NCI-H524 treated with DMSO at 0.1 percent for 48 hours (cell line): ENCODE results near the gene ZBTB46.
"Not testable (repeated sequence)": the region's sequence is repeated elsewhere in the genome, so short reads cannot be mapped to it uniquely, and the experiment has no call there.

Source experiments
- DNase-seq: peaks from one replicate; lab custom pipeline; 2025; lab: John Stamatoyannopoulos, UW

ZBTB46 gene

DNA sequence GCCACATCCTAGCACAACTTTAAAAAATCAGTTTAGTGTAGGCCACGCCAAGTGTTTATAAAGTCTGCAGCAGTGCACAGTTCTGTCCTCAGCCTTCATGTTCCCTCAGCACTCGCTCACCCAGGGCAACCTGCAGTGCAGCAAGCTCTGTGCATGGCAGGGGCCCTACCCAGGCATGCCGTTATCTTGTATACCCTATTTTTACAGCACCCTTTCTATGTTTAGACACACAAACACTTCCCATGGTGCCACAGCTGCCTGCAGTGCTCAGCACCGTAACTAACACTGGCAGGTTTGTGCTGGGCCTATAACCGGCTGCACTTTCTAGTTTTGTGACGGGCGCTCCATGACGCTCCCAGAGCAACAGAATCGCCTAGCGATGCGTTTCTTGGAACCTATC lies 43.8 kb downstream of the ZBTB46 start:
- DNase-seq = no peak

DNA sequence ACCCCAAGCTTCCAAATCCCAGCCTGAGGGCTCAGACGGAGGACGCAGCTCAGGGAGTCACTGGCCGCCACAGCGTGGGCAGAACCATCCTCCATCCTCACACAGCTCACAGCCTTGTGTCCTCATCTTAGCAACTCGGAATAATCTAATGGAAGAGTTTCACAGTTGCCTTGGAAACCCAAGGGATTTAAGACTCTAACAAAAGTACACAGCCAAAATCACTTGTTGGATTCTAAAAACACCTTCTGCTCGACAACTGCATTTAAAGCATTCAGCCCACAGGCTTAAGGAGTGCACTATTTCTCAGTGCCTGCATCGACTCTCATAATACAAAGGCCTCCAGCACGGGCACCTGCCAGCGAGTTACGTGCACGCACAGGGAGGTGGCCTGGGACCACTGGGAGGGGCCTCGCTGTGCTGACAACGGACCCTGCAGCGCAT lies 45.4 kb downstream of the ZBTB46 start:
- no peak for DNase-seq

GRCh38 chr20:63783970-63784369 lies 47.1 kb downstream of the ZBTB46 start:
- no peak for DNase-seq

DNA sequence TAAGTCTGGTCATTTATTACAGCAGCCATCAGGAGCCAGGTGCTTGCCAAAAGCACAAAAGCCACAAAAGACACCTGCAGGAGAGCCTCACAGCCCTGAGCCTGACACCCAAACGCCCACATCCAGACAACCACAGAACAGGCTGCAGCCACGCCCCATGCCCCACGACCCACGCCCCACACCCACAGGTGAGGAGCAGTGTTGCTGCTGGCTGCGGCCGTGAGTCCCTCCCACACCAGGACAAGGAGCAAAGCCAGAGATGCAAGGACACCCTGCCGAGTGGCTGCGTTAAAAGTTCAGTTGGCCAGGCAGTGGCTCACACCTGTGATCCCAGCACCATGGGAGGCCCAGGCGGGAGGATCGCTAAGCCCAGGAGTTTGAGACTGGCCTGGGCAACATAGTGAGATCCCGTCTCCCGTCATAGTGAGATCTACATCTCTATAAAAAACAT lies 48.5 kb downstream of the ZBTB46 start:
- DNase-seq = no peak

DNA sequence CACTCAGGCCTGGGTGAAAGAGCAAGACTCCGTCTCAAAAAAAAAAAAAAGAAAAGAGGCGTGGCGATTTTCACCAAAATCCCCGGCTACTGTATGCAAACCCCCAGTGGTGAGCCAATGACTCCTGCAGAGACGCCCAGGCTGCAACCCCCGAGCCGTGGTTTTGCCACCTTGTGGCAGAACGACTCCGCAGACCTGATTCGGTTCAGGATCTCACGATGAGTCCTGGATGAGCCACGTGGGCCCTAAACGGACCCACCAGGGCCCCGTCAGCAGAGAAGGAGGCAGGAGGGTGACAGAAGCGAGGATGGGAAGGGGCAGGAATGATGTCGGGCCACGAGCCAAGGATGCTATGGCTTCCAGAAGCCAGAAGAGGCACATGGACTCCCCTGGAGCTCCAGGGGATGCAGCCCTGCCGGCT lies 49.0 kb downstream of the ZBTB46 start:
- DNase-seq = no peak

GRCh38 chr20:63781181-63781580 lies 49.9 kb downstream of the ZBTB46 start:
- DNase-seq = no peak

DNA sequence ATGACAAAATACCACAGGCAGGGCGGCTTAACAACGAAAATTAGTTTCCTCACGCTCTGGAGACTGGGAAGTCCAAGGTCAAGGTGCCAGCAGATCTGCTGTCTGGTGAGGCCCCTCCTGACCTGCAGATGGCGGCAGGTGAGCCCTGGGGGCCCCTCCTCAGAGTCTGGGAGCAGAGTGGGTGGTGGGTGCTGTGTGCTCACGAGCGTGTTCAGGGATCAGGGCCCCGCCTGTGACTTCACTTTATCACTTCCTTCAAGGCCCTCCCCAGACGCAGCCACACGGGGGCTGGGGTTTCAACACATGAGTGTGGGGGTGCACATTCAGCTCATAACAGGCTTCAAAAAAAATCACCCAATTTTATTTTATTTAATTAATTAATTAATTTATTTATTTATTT lies 52.2 kb downstream of the ZBTB46 start:
- no peak for DNase-seq

- no peak for DNase-seq
Measured at GRCh38 chr20:63778034-63778752, 52.9 kb downstream of the ZBTB46 start.

GRCh38 chr20:63777614-63778013 lies 53.5 kb downstream of the ZBTB46 start:
- no peak for DNase-seq

DNA sequence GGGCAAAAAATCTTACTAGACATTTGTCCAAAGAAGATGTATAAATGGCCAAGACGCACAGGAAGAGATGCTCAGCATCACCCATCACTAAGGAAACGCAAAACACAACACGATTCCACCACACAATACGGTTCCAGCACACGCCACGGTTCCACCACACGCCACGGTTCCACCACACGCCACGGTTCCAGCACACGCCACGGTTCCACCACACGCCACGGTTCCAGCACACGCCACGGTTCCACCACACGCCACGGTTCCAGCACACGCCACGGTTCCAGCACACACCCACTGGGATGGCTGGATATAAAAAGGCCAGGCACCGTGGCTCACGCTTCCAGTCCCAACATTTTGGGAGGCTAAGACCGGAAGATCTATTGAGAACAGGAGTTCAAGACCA lies 54.2 kb downstream of the ZBTB46 start:
- not testable (repeated sequence) for DNase-seq

- no peak for DNase-seq
Measured at GRCh38 chr20:63775096-63775978, 55.7 kb downstream of the ZBTB46 start.

DNA sequence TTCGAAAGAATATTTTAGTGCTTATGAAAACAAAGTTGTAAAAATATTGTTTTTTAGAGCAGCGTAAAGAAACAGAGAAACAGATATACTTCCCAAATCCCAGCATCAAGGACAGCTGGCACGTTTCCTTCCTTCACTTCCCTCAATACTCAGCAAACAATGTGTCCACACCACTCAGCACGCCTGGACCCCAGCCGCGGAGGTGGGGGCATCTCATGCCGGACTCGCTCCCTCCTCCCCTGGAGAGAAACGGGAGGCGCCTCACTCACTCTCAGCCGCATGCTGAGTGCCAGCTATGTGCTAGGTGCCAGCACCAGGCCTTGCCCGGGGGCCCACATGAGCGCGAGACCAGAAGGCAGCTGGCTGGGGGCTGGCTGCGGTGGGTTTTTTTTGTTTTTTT lies 56.8 kb downstream of the ZBTB46 start:
- DNase-seq = no peak

- no peak for DNase-seq
Measured at GRCh38 chr20:63773571-63774241, 57.4 kb downstream of the ZBTB46 start.

DNA sequence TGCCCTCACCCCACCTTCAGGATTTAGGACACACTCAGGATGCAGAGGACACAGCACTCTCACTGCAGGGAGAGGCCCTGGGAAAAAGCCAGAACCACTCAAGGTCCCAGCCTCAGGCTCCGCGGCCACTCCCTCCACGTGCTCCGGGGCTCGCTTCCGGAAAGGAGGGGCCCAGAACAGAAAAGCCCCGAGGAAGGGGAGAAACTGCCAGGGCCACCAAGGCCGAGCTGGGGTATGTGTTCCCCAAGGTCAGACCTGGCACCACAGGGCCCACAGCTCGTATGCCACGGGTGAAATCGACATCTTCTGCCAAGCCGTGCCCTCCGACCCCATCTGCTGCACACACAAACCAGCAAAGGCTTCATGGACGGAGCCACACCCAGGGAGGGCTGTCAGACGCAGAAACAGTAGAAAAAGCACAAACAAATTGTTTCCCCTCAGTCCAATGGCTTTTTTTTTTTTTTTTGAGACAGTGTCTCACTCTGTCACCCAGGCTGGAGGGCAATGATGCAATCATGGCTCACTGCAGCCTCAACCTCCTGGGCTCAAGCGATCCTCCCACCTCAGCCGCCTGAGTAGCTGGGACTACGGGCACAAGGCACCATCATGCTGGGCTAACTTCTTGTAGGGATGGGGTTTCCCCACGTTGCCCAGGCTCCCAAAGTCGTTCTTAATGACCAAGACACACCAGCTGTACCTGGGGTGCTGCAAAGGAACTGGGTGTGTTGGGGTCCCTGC lies 58.1 kb downstream of the ZBTB46 start:
- DNase-seq = no peak

- DNase-seq = no peak
Measured at GRCh38 chr20:63771046-63771707, 59.9 kb downstream of the ZBTB46 start.

DNA sequence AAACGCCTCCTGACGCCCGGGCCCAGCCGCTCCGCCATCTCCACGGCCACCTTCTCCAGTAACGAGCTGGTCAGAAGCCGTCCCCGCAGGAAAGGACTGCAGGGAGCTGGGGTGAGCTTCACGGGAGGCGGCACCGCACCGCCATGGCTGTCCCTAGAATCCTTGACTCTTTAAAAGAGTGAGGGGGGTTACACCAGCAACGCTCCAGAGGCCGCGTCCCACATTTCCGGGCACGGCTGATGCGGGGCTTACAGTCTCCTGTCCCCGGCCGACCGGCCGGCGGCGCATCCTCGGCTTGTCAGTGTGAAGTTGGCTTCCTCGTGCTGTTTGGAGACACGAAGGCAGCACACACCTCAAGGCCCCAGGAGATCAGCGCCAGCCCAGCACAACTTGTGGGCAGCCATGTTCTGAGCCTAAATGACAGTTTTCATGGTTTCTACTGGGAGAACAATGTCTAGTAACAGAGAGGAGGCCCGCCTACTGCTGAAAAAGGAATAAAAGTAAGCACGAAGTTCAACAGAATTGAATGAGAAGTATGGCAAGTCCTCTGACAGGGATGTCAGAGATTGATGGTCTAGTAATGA lies 61.1 kb downstream of the ZBTB46 start:
- DNase-seq = no peak

DNA sequence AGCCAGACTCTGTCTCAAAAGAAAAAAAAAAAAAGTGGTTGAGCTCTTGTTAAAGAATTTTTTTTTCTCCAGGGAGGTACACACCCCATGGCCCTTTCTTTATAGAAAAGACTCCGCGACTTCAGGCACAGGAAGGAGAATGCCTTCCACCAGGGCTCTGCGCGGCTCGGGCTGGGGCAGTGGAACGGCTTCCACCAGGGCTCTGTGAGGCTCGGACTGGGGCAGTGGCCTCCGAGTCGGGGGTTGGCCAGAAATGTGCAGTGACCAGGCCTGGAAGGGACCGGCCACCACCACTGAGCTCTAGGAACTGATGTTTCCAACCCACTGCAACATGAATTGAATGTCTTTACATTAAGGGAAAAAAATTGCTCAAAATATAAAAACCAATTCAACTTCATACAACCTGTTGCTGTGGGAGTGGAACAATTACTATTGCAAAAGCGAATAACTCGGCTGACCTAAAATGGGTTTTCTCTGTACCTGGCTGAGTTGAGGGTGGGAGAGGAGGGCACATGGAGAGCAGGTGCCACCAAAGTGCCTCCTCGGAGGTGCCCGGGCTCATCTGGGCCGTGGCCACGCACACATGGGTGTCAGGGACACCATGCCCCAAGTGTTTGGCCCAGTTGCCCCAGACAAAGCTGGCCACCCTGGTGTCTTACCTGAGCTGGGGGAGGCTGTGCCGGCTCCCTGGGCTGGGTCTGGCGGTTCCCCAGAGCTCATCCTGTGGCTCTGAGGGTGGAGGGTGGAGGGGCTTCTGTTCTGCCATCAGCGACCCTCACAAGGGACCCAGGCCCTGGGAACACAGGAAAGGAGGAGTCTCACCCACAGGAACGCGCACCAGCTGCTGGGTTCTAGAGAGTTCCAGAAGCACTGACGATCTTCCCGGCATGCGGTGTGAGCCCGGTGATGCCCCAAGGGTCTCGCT lies 62.2 kb downstream of the ZBTB46 start:
- DNase-seq = no peak

DNA sequence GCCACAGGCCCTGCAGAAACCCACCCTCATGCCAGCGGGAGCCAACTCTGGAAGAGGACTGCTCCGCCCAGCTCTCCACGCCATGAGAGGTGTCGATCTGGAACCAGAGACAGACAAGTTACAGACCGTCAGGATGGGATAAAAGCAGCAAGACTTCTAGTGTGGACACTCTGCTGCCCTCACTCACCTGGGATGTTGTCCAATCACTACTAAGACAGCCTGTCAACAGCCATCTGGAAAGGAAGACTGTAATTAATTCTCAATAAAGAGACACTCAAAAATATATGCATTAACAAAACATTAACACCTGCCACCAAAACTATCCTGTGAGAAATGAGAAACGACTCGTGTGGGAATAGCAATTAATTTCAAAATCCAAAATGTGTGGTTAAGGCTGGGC lies 63.2 kb downstream of the ZBTB46 start:
- DNase-seq = peak; percentile 12

GRCh38 chr20:63767456-63767855 lies 63.6 kb downstream of the ZBTB46 start:
- DNase-seq = no peak
